NCI-H146 treated with DMSO at 0.1 percent for 48 hours (cell line): ENCODE measurements around the gene TRIM47.

Source experiments
- DNase-seq: peaks from one replicate; lab custom pipeline; 2025; ENCODE audit not compliant: unreplicated experiment; lab: John Stamatoyannopoulos, UW

TRIM47 gene

GRCh38 chr17:75909051-75909811 lies 30.9 kb upstream of the TRIM47 start:
- peak; percentile 83 for DNase-seq

GRCh38 chr17:75908201-75908600 lies 29.8 kb upstream of the TRIM47 start:
- no peak for DNase-seq

- DNase-seq, result no peak
Measured at GRCh38 chr17:75906143-75906884, 27.9 kb upstream of the TRIM47 start.

GRCh38 chr17:75904749-75905521 lies 26.6 kb upstream of the TRIM47 start, which contains the start of gene MRPL38:
Gene MRPL38 (minus strand): TSS chr17:75904884. CDS start chr17:75904875, 9 bp downstream.
- DNase-seq, result peak; percentile 92

GRCh38 chr17:75902406-75902805 lies 24.0 kb upstream of the TRIM47 start:
- no peak for DNase-seq

GRCh38 chr17:75901727-75902126 lies 23.3 kb upstream of the TRIM47 start:
- no peak for DNase-seq

- DNase-seq, result no peak
Measured at GRCh38 chr17:75900691-75901533, 22.5 kb upstream of the TRIM47 start.

- no peak for DNase-seq
Measured at GRCh38 chr17:75899767-75900468, 21.5 kb upstream of the TRIM47 start.

- no peak for DNase-seq
Measured at GRCh38 chr17:75899353-75899752, 21.0 kb upstream of the TRIM47 start.

- DNase-seq, result no peak
Measured at GRCh38 chr17:75898791-75899190, 20.4 kb upstream of the TRIM47 start.

GRCh38 chr17:75898065-75898464 lies 19.7 kb upstream of the TRIM47 start:
- DNase-seq, result no peak

- DNase-seq, result no peak
Measured at GRCh38 chr17:75897160-75898019, 19.0 kb upstream of the TRIM47 start.

- peak; percentile 46 for DNase-seq
Measured at GRCh38 chr17:75896415-75897159, 18.2 kb upstream of the TRIM47 start, which contains the start of gene TRIM65. Gene TRIM65 (minus strand): TSS chr17:75896951. CDS start chr17:75896937, 14 bp downstream.

GRCh38 chr17:75895370-75896155 lies 17.2 kb upstream of the TRIM47 start:
- no peak for DNase-seq

GRCh38 chr17:75894049-75894733 lies 15.8 kb upstream of the TRIM47 start:
- DNase-seq, result no peak

- no peak for DNase-seq
Measured at GRCh38 chr17:75893305-75894048, 15.1 kb upstream of the TRIM47 start.
